HCT116 (cell line): ENCODE measurements around the gene UNC5C. TPM values are rescaled to one million over a fixed set of nuclear protein-coding genes. Genes with fewer than 3 reads are reported as not detected.

Experiments
- ATAC-seq: fragments of 200-7000 bp; cut with Tn5 transposase; 2 replicates; pipeline ENCODE4 v1.9.1; 2020; ENCODE audit warnings: mild to moderate bottlenecking, moderate library complexity
- Bru-seq: library from RNA; stranded (reverse); fragments of 400-500 nt; gene quantifications from one replicate; lab custom pipeline; 2021; lab: Mats Ljungman, UMichigan
- BruChase-seq, 2 experiments: library from RNA; stranded (reverse); fragments of 400-500 nt; gene quantifications; one replicate each; lab custom pipeline; 2021; lab: Mats Ljungman, UMichigan
- BruUV-seq: library from RNA; stranded (reverse); fragments of 400-500 nt; replicated peaks from 2 replicates; lab custom pipeline; 2021; lab: Mats Ljungman, UMichigan
- CTCF ChIA-PET: fragments of 300-600 bp; sonication (Branson Sonifier 250); formaldehyde crosslinking; loops from one replicate; lab custom pipeline; 2021; ENCODE audit warnings: antibody characterized with exemption; lab: Charles Lee
- POLR2A ChIA-PET: fragments of 300-600, 350-600 bp; sonication (Branson Sonifier 250); formaldehyde crosslinking; loops from one replicate; lab custom pipeline; 2021; ENCODE audit warnings: antibody characterized with exemption; lab: Charles Lee
- RAD21 ChIA-PET, 2 experiments: fragments of 300-600 bp; sonication (Branson Sonifier 250); formaldehyde crosslinking; loops; one replicate each; lab custom pipeline; 2023; ENCODE audit warnings: low total read pairs in 2 of 2; ENCODE audit not compliant: uncharacterized antibody in 2 of 2, unreplicated experiment in 2 of 2, low non-redundant PET in 1 of 2; lab: Charles Lee
- DNase-seq: peaks from one replicate; pipeline ENCODE4 v3.0.0-alpha.2; 2010; ENCODE audit warnings: low read depth, low spot score
- H2AFZ ChIP-seq: fragments of 200-600 bp; shearing (Covaris generic), sonication (generic); 2 replicates; pipeline ENCODE4 v1.6.1; 2017; ENCODE audit warnings: low read depth, mixed run types, mixed read lengths, antibody characterized with exemption, low read length; ENCODE audit not compliant: poor library complexity, severe bottlenecking
- H3K27ac ChIP-seq: 2 replicates; pipeline ENCODE4 v1.5.1; 2012; ENCODE audit warnings: low read depth, low read length
- H3K27me3 ChIP-seq: fragments of 200-600 bp; sonication (generic); 2 replicates; pipeline ENCODE4 v1.6.1; 2016; ENCODE audit warnings: mixed run types, low read length, mixed read lengths; ENCODE audit not compliant: insufficient read depth
- H3K36me3 ChIP-seq, 2 experiments: fragments of 200-500 bp in 1 of 2; fragments of 200-600 bp in 1 of 2; sonication (Bioruptor generic) in 1 of 2; sonication (generic) in 1 of 2; 2 replicates each; pipeline versions ENCODE4 v1.5.1 to v1.6.1; 2014 to 2016; ENCODE audit warnings: low read length in 2 of 2, inconsistent platforms in 1 of 2, mixed read lengths in 1 of 2, mixed run types in 1 of 2; ENCODE audit not compliant: insufficient read depth in 2 of 2, control insufficient read depth in 1 of 2
- H3K4me1 ChIP-seq, 2 experiments: fragments of 200-600 bp in 1 of 2; sonication (generic) in 1 of 2; 2 replicates each; pipeline versions ENCODE4 v1.5.1 to v1.6.1; 2012 to 2017; ENCODE audit warnings: low read length in 2 of 2, inconsistent platforms in 1 of 2, mild to moderate bottlenecking in 1 of 2, mixed read lengths in 1 of 2, mixed run types in 1 of 2, moderate library complexity in 1 of 2; ENCODE audit not compliant: insufficient read depth in 2 of 2, control insufficient read depth in 1 of 2
- H3K4me2 ChIP-seq: fragments of 200-600 bp; sonication (generic); 2 replicates; pipeline ENCODE4 v1.6.1; 2017; ENCODE audit warnings: mixed run types, low read length, mixed read lengths
- H3K4me3 ChIP-seq, 2 experiments: fragments of 200-600 bp in 1 of 2; sonication (generic) in 1 of 2; replicated peaks in 1 of 2; 2 replicates each; pipeline ENCODE4 v1.5.1; 2011 to 2016; ENCODE audit warnings: low read length in 2 of 2, control low read depth in 1 of 2, low read depth in 1 of 2, mild to moderate bottlenecking in 1 of 2, mixed read lengths in 1 of 2, mixed run types in 1 of 2
- H3K79me2 ChIP-seq: fragments of 200-600 bp; sonication (generic); 2 replicates; pipeline ENCODE4 v1.6.1; 2017; ENCODE audit warnings: mild to moderate bottlenecking, mixed run types, low read length, moderate library complexity, mixed read lengths; ENCODE audit not compliant: insufficient read depth
- H3K9ac ChIP-seq: fragments of 200-600 bp; sonication (generic); 2 replicates; pipeline ENCODE4 v1.6.1; 2016; ENCODE audit warnings: low read length, mixed read lengths
- H3K9me2 ChIP-seq: fragments of 200-600 bp; sonication (generic), shearing (Covaris generic); 2 replicates; pipeline ENCODE4 v1.6.1; 2017; ENCODE audit warnings: mixed run types, mild to moderate bottlenecking, moderate library complexity; ENCODE audit not compliant: insufficient read depth
- H3K9me3 ChIP-seq, 2 experiments: fragments of 200-500 bp in 1 of 2; fragments of 200-600 bp in 1 of 2; sonication (Bioruptor generic) in 1 of 2; sonication (generic) in 1 of 2; 2 replicates each; pipeline ENCODE4 v1.6.1; 2014 to 2017; ENCODE audit warnings: low read length in 2 of 2, mixed read lengths in 2 of 2, inconsistent platforms in 1 of 2, low read depth in 1 of 2, mild to moderate bottlenecking in 1 of 2, mixed run types in 1 of 2, moderate library complexity in 1 of 2; ENCODE audit not compliant: control insufficient read depth in 1 of 2, insufficient read depth in 1 of 2
- H4K20me1 ChIP-seq: fragments of 200-600 bp; sonication (generic), shearing (Covaris generic); 2 replicates; pipeline ENCODE4 v1.6.1; 2017; ENCODE audit warnings: mixed run types, mild to moderate bottlenecking, moderate library complexity; ENCODE audit not compliant: insufficient read depth
- CEBPB ChIP-seq: IDR thresholded peaks from 2 replicates; pipeline ENCODE4 v1.6.1; 2012; ENCODE audit warnings: low read depth
- EGR1 ChIP-seq: IDR thresholded peaks from 2 replicates; pipeline ENCODE4 v1.6.1; 2012; ENCODE audit warnings: low read depth
- ELF1 ChIP-seq: IDR thresholded peaks from 2 replicates; pipeline ENCODE4 v1.6.1; 2012; ENCODE audit warnings: low read depth, borderline replicate concordance
- EZH2 ChIP-seq: fragments of 200-600 bp; sonication (generic); IDR thresholded peaks from 2 replicates; pipeline ENCODE4 v1.6.1; 2017; ENCODE audit warnings: antibody characterized with exemption, mixed run types
- EZH2phosphoT487 ChIP-seq: fragments of 200-600 bp; IDR thresholded peaks from 2 replicates; pipeline ENCODE4 v1.6.1; 2018; ENCODE audit warnings: antibody characterized with exemption, borderline replicate concordance
- FOSL1 ChIP-seq: IDR thresholded peaks from 2 replicates; pipeline ENCODE4 v1.6.1; 2012; ENCODE audit warnings: low read depth
- JUND ChIP-seq: IDR thresholded peaks from 2 replicates; pipeline ENCODE4 v1.6.1; 2012
- SIN3A ChIP-seq: IDR thresholded peaks from 2 replicates; pipeline ENCODE4 v1.6.1; 2012; ENCODE audit warnings: low read depth
- SRF ChIP-seq: IDR thresholded peaks from 2 replicates; pipeline ENCODE4 v1.6.1; 2012; ENCODE audit warnings: low read depth
- TCF7L2 ChIP-seq: IDR thresholded peaks from 2 replicates; pipeline ENCODE4 v1.7.0; 2011; ENCODE audit warnings: borderline replicate concordance, inconsistent platforms; ENCODE audit not compliant: insufficient read depth, insufficient read length; ENCODE audit errors: extremely low read depth
- YY1 ChIP-seq: IDR thresholded peaks from 2 replicates; pipeline ENCODE4 v1.6.1; 2011; ENCODE audit warnings: low read length, low read depth, moderate library complexity, mild to moderate bottlenecking; ENCODE audit not compliant: insufficient replicate concordance; ENCODE audit errors: extremely low read depth
- ZFX ChIP-seq: fragments of 450-650 bp; IDR thresholded peaks from 2 replicates; pipeline ENCODE4 v1.6.1; 2017
- ZNF274 ChIP-seq: fragments of 200-500 bp; sonication (Bioruptor generic); IDR thresholded peaks from 2 replicates; pipeline ENCODE4 v1.6.1; 2014; ENCODE audit warnings: mild to moderate bottlenecking, low read depth, low read length, inconsistent platforms
- intact Hi-C: fragments of 100-400 bp; cut with micrococcal nuclease; formaldehyde crosslinking; loops from 2 replicates; pipeline ENCODE4 v1.10.0; 2022
- long read RNA-seq: library from polyadenylated mRNA; unstranded; transcript quantifications from one replicate; pipeline ENCODE4 v2.0.0, GENCODE V29; 2021; ENCODE audit not compliant: unreplicated experiment
- polyA plus RNA-seq: library from polyadenylated mRNA; unstranded; fragments of >200 nt; gene quantifications from 2 replicates; pipeline ENCODE4 v1.2.1, GENCODE V29; 2012; ENCODE audit warnings: missing spikeins
- total RNA-seq: library from RNA; stranded (reverse); gene quantifications from one replicate; pipeline ENCODE4 v1.2.1, GENCODE V29; 2021; ENCODE audit not compliant: unreplicated experiment

Gene UNC5C
- total RNA-seq (not detected), Bru-seq, nascent RNA (percentile 3 among the genes with signal in this experiment), BruChase-seq, experiment 1, labeled RNA remaining after a 6-hour chase (percentile 2 among the genes with signal in this experiment), BruChase-seq, experiment 2, labeled RNA remaining after a 2-hour chase (percentile 7 among the genes with signal in this experiment)
- polyA plus RNA-seq: not detected in 2 replicates
- long read RNA-seq: 0 reads

DNA sequence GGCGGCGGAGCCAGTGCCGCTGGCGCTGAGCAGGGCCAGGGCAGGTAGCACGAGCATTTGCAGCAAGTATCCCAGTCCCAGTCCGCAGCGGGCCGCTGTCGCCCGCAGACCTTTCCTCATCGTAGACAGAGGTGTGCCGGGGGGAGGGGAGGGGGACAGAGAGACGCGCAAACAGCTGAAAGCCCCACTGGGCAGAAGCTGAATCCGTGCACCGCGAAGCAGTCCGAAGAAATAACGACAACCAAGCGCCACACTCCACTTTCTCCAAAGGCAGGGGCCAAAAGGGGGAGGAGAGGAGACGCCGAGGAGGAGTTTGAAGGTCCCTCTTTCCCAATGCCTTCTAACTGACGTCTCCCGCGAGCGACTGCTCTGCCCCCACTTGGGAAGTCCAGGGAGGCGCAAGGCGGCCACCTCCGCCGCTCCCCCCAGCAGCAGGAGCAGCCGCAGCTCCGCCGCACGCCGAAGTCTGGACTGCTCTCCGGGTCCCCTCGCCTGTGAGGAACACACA is at the start of gene UNC5C:
Gene UNC5C (minus strand): TSS at position 236 of the 508 bp plus-strand sequence.
- Histone ChIP-seq H4K20me1 (no peaks in the 10 kb centered on the region), H2AFZ (no peak within 1 kb of the TSS), H3K4me3 (no peak within 1 kb of the TSS), H3K79me2 (no peaks in the 10 kb centered on the region), H3K4me1 (no peaks in the 10 kb centered on the region)
- RAD21 ChIA-PET: no interaction called here
- intact Hi-C loops: no loop called here
- TF ChIP-seq SIN3A: no peak
- TF ChIP-seq ZNF274: no peak
- no peak for TF ChIP-seq JUND
- no peak for TF ChIP-seq TCF7L2
- TF ChIP-seq ELF1: no peak
- no peak for TF ChIP-seq YY1
- TF ChIP-seq ZFX: no peak
- no peak for TF ChIP-seq EZH2phosphoT487
- TF ChIP-seq EGR1: no peak
- TF ChIP-seq FOSL1: no peak
- no peak for TF ChIP-seq SRF
- TF ChIP-seq EZH2: no peak
- TF ChIP-seq CEBPB: no peak
- TF ChIP-seq, all 23 proteins: peak for 0
- Histone ChIP-seq H3K9me2 (no peaks in the 10 kb centered on the region), H3K36me3 (no peaks in the 10 kb centered on the region), H3K27ac (no peak within 1 kb of the TSS), H3K9me3 (no peaks in the 10 kb centered on the region), H3K9ac (no peak within 1 kb of the TSS), H3K27me3 (no peaks in the 10 kb centered on the region), H3K4me2 (no peak within 1 kb of the TSS)
- no TSS peak for BruUV-seq
- ChIA-PET POLR2A (no interaction called here), CTCF (no interaction called here)
- ATAC-seq: no peak
- DNase-seq: no peak
